ENCODE results near the gene SAMD13. TPM values are rescaled to one million over a fixed set of nuclear protein-coding genes. Genes with fewer than 3 reads are reported as not detected.

SAMD13 gene
- total RNA-seq, 1 experiment from 2014 or later: 0.59 TPM

DNA sequence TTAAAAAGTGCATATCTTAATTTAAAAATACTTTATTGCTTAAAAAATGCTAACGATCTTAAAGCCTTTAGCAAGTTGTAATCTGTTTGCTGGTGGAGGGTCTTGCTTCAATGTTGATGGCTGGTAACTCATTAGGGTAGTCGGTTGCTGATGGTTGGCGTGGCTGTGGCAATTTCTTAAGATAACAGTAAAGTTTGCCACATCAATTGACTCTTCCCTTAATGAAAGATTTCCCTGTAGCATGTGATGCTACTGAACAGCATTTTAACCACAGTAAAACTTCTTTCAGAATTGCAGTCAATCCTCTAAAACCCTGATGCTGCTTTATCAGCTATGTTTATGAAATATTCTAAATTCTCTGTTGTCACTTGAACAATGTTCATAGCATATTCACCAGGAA is 6.8 kb upstream of the SAMD13 start:
- no peaks in the 10 kb centered on the region for H3K27me3 ChIP-seq (replicated peaks; ENCODE audit: control insufficient read depth, insufficient read depth, low read length)
- BruUV-seq (replicated peaks): no TSS peak
- TF ChIP-seq, protein P1, sequence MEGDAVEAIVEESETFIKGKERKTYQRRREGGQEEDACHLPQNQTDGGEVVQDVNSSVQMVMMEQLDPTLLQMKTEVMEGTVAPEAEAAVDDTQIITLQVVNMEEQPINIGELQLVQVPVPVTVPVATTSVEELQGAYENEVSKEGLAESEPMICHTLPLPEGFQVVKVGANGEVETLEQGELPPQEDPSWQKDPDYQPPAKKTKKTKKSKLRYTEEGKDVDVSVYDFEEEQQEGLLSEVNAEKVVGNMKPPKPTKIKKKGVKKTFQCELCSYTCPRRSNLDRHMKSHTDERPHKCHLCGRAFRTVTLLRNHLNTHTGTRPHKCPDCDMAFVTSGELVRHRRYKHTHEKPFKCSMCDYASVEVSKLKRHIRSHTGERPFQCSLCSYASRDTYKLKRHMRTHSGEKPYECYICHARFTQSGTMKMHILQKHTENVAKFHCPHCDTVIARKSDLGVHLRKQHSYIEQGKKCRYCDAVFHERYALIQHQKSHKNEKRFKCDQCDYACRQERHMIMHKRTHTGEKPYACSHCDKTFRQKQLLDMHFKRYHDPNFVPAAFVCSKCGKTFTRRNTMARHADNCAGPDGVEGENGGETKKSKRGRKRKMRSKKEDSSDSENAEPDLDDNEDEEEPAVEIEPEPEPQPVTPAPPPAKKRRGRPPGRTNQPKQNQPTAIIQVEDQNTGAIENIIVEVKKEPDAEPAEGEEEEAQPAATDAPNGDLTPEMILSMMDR (IDR thresholded peaks at IDR 0.05; ENCODE audit: insufficient read depth in 1 of 2, low read depth in 1 of 2, low read length in 1 of 2, severe bottlenecking in 1 of 2, unreplicated experiment in 1 of 2): no peak
- Mint-ChIP-seq H3K27ac (ENCODE audit: unreplicated experiment) (no peak overlapping the region), H3K9me3 (ENCODE audit: unreplicated experiment) (peaks cover 37% of the 10 kb centered on the region), H3K4me1 (ENCODE audit: low read depth, unreplicated experiment) (no peaks in the 10 kb centered on the region), H3K36me3 (ENCODE audit: insufficient read depth, unreplicated experiment) (no peaks in the 10 kb centered on the region), H3K4me3 (ENCODE audit: unreplicated experiment) (no peak overlapping the region), H3K27me3 (ENCODE audit: insufficient read depth, unreplicated experiment) (no peaks in the 10 kb centered on the region)
- intact Hi-C loops (cut with micrococcal nuclease; ENCODE audit: unreplicated experiment): no loop called here
- H3K36me3 ChIP-seq (ENCODE audit: control insufficient read depth, insufficient read depth, low read length): no peaks in the 10 kb centered on the region
- H3K9me3 ChIP-seq: no peaks in the 10 kb centered on the region
- no peaks in the 10 kb centered on the region for H3K4me1 ChIP-seq
- H3K4me3 ChIP-seq (ENCODE audit: low read depth, low read length): no peak overlapping the region
- no peak for DNase-seq
- CTCF ChIA-PET: no interaction called here
- POLR2A ChIA-PET: no interaction called here

DNA sequence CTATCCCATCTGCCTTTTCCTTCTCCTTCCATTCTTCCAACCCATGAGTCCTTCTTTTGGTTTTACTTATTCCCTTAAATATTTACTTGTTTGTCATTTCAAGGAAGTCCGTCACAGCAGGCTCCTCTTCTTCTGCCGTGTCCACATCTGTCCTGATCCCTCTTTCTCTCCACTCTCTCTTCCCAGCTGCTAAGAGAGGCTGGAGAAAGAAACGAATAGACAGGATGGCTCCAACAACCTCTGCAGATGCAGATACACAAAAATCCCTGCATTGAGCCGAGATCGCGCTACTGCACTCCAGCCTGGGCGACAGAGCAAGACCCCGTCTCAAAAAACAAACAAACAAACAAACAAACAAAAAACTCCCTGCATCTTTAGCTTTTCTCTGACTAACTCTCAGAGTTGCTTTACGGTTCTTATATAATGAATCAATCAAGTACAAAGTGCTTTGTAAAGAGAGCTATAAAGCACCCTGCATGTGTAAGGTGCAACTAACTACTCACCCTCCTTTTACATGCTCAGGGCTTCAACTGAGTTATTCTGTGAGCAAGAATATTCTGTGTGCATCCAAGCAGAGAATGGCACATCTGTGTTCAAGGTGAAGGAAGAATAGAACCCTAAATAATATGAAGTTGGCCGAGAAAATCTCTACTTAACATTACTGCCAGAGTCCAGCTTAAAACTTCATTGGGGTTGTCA is 3.8 kb upstream of the SAMD13 start:
- TF ChIP-seq, protein P1 (IDR thresholded peaks at IDR 0.05; ENCODE audit: insufficient read depth in 1 of 2, low read depth in 1 of 2, low read length in 1 of 2, severe bottlenecking in 1 of 2, unreplicated experiment in 1 of 2): no peak
- peak overlapping the region; percentile 87 for H3K4me3 Mint-ChIP-seq (ENCODE audit: unreplicated experiment)
- no peak for DNase-seq
- intact Hi-C loops (cut with micrococcal nuclease; ENCODE audit: unreplicated experiment): loop anchor here (1.0 kb wide), 1 partner anchor 25 kb away; no protein-coding TSS in a partner anchor
- no peaks in the 10 kb centered on the region for H3K27me3 ChIP-seq (replicated peaks; ENCODE audit: control insufficient read depth, insufficient read depth, low read length)
- no peaks in the 10 kb centered on the region for H3K9me3 ChIP-seq
- H3K4me1 ChIP-seq: no peaks in the 10 kb centered on the region
- POLR2A ChIA-PET: no interaction called here
- H3K27ac Mint-ChIP-seq (ENCODE audit: unreplicated experiment): no peak overlapping the region
- H3K27me3 Mint-ChIP-seq (ENCODE audit: insufficient read depth, unreplicated experiment): no peaks in the 10 kb centered on the region
- H3K36me3 Mint-ChIP-seq (ENCODE audit: insufficient read depth, unreplicated experiment): no peaks in the 10 kb centered on the region
- BruUV-seq (replicated peaks): no TSS peak
- no peaks in the 10 kb centered on the region for H3K4me1 Mint-ChIP-seq (ENCODE audit: low read depth, unreplicated experiment)
- CTCF ChIA-PET: no interaction called here
- peaks cover 24% of the 10 kb centered on the region for H3K9me3 Mint-ChIP-seq (ENCODE audit: unreplicated experiment)
- H3K36me3 ChIP-seq (ENCODE audit: control insufficient read depth, insufficient read depth, low read length): no peaks in the 10 kb centered on the region
- no peak overlapping the region; the same call in 1 of the 2 replicates for H3K4me3 ChIP-seq (ENCODE audit: low read depth, low read length)

DNA sequence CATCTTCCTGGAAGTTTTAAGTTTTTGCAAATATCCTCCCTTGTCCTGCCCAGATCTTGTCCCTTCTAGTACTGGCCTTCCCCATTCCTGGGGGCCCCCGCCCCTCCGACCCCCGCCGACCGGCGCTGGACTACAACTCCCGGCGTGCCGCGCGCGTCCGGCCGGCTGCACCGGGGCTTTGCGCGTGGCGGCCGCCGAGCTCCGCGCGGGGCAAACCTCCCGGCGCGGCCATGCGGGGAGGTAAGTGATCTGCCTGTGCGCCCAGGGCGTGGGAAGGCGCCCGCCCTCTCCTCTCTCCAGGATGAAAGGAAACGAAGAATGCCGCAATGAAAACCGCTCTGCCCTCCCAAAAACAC is 3.2 kb upstream of the SAMD13 start:
- no peaks in the 10 kb centered on the region for H3K36me3 Mint-ChIP-seq (ENCODE audit: insufficient read depth, unreplicated experiment)
- no peaks in the 10 kb centered on the region for H3K4me1 ChIP-seq
- H3K27ac Mint-ChIP-seq (ENCODE audit: unreplicated experiment): peak overlapping the region; percentile 87
- no TSS peak for BruUV-seq (replicated peaks)
- H3K36me3 ChIP-seq (ENCODE audit: control insufficient read depth, insufficient read depth, low read length): no peaks in the 10 kb centered on the region
- H3K4me3 Mint-ChIP-seq (ENCODE audit: unreplicated experiment): peak overlapping the region; percentile 87
- H3K9me3 Mint-ChIP-seq (ENCODE audit: unreplicated experiment): peaks cover 22% of the 10 kb centered on the region
- H3K27me3 Mint-ChIP-seq (ENCODE audit: insufficient read depth, unreplicated experiment): no peaks in the 10 kb centered on the region
- TF ChIP-seq, protein P1 (IDR thresholded peaks at IDR 0.05; ENCODE audit: insufficient read depth in 1 of 2, low read depth in 1 of 2, low read length in 1 of 2, severe bottlenecking in 1 of 2, unreplicated experiment in 1 of 2): no peak
- H3K27me3 ChIP-seq (replicated peaks; ENCODE audit: control insufficient read depth, insufficient read depth, low read length): no peaks in the 10 kb centered on the region
- H3K9me3 ChIP-seq: no peaks in the 10 kb centered on the region
- peak; percentile 42 to 46 for DNase-seq
- intact Hi-C loops (cut with micrococcal nuclease; ENCODE audit: unreplicated experiment): loop anchor here (1.0 kb wide), 1 partner anchor 26 kb away; no protein-coding TSS in a partner anchor
- peak overlapping the region; percentile 82 for H3K4me3 ChIP-seq (ENCODE audit: low read depth, low read length)
- ChIA-PET CTCF (no interaction called here), POLR2A (interaction anchor here (0.6 kb wide), 1 partner anchor 208 kb away, joined by 3 read pairs; the partner anchor contains the start of genes GNG5 and SPATA1)
- no peaks in the 10 kb centered on the region for H3K4me1 Mint-ChIP-seq (ENCODE audit: low read depth, unreplicated experiment)
